Measurements from ENCODE around the gene H2AZ2.
A peak's percentile ranks its signal among the peaks of the same experiment; 100 is the strongest.
"Not testable (repeated sequence)": the region's sequence is repeated elsewhere in the genome, so short reads cannot be mapped to it uniquely, and the experiment has no call there.

H2AZ2 gene

GRCh38 chr7:44803828-44804519 is 43.9 kb downstream of the H2AZ2 start:
- 0 out of 2 replicates have a peak, but pooled peaks have one; percentile 13 for TF ChIP-seq ELF4 (IDR thresholded peaks at IDR 0.05)
- POLR2A ChIA-PET, result interaction anchor here (0.7 to 3.5 kb wide), 3 partner anchors 15 to 117 kb away, joined by 3 to 26 read pairs (median 6); partner anchors contain the start of gene H2AZ2
- DNase-seq (ENCODE audit: extremely low spot score); CTCF ChIA-PET: not testable (repeated sequence)

- DNase-seq (ENCODE audit: extremely low spot score), result no peak
- CTCF ChIA-PET, result no interaction called here
- POLR2A ChIA-PET, result no interaction called here
- TF ChIP-seq ZNF384 (IDR thresholded peaks at IDR 0.05) (no peak), FOXA1 (IDR thresholded peaks at IDR 0.05) (no peak), PKNOX1 (IDR thresholded peaks at IDR 0.05) (no peak), TARDBP (IDR thresholded peaks at IDR 0.05) (no peak), ELF4 (IDR thresholded peaks at IDR 0.05) (no peak), CTBP1 (IDR thresholded peaks at IDR 0.05; ENCODE audit: borderline replicate concordance) (no peak), SP1 (IDR thresholded peaks at IDR 0.05) (no peak), SUZ12 (IDR thresholded peaks at IDR 0.05) (no peak), FOXM1 (IDR thresholded peaks at IDR 0.05; ENCODE audit: borderline replicate concordance) (no peak), LEF1 (IDR thresholded peaks at IDR 0.05; ENCODE audit: borderline replicate concordance) (no peak), ARNT (IDR thresholded peaks at IDR 0.05) (no peak), BHLHE40 (IDR thresholded peaks at IDR 0.05; ENCODE audit: borderline replicate concordance) (no peak), FOXK2 (IDR thresholded peaks at IDR 0.05) (no peak), L3MBTL2 (conservative IDR thresholded peaks at IDR 0.05) (no peak), NFRKB (IDR thresholded peaks at IDR 0.05) (no peak), HDGF (IDR thresholded peaks at IDR 0.05; ENCODE audit: borderline replicate concordance) (no peak)
Measured at GRCh38 chr7:44802418-44803025, 45.4 kb downstream of the H2AZ2 start.

GRCh38 chr7:44801890-44802289 is 46.0 kb downstream of the H2AZ2 start:
- ChIA-PET POLR2A (no interaction called here), CTCF (no interaction called here)
- no peak for DNase-seq (ENCODE audit: extremely low spot score)
- no peak for TF ChIP-seq L3MBTL2 (conservative IDR thresholded peaks at IDR 0.05)
- no peak for TF ChIP-seq SP1 (IDR thresholded peaks at IDR 0.05)
- no peak for TF ChIP-seq SUZ12 (IDR thresholded peaks at IDR 0.05)
- TF ChIP-seq ARNT (IDR thresholded peaks at IDR 0.05), result no peak
- TF ChIP-seq PKNOX1 (IDR thresholded peaks at IDR 0.05), result no peak
- no peak for TF ChIP-seq CTBP1 (IDR thresholded peaks at IDR 0.05; ENCODE audit: borderline replicate concordance)
- no peak for TF ChIP-seq ZNF384 (IDR thresholded peaks at IDR 0.05)
- TF ChIP-seq NFRKB (IDR thresholded peaks at IDR 0.05), result no peak

GRCh38 chr7:44799939-44800338 is 47.9 kb downstream of the H2AZ2 start:
- no peak for DNase-seq (ENCODE audit: extremely low spot score)
- TF ChIP-seq FOXM1 (IDR thresholded peaks at IDR 0.05; ENCODE audit: borderline replicate concordance) (no peak), SP1 (IDR thresholded peaks at IDR 0.05) (no peak), BHLHE40 (IDR thresholded peaks at IDR 0.05; ENCODE audit: borderline replicate concordance) (no peak), PKNOX1 (IDR thresholded peaks at IDR 0.05) (no peak)
- POLR2A ChIA-PET, result no interaction called here
- CTCF ChIA-PET, result no interaction called here

GRCh38 chr7:44798649-44799305 is 49.1 kb downstream of the H2AZ2 start:
- CTCF ChIA-PET, result interaction anchor here (0.6 to 0.9 kb wide), 3 partner anchors 45 to 794 kb away, joined by 3 to 4 read pairs (median 3); no protein-coding TSS in a partner anchor
- TF ChIP-seq FOXK2 (IDR thresholded peaks at IDR 0.05) (no peak), LEF1 (IDR thresholded peaks at IDR 0.05; ENCODE audit: borderline replicate concordance) (no peak), TARDBP (IDR thresholded peaks at IDR 0.05) (no peak), BHLHE40 (IDR thresholded peaks at IDR 0.05; ENCODE audit: borderline replicate concordance) (no peak), NFRKB (IDR thresholded peaks at IDR 0.05) (no peak), FOXA1 (IDR thresholded peaks at IDR 0.05) (no peak), PKNOX1 (IDR thresholded peaks at IDR 0.05) (no peak), L3MBTL2 (conservative IDR thresholded peaks at IDR 0.05) (no peak), HDGF (IDR thresholded peaks at IDR 0.05; ENCODE audit: borderline replicate concordance) (no peak), ELF4 (IDR thresholded peaks at IDR 0.05) (no peak), ZNF384 (IDR thresholded peaks at IDR 0.05) (no peak), ARNT (IDR thresholded peaks at IDR 0.05) (no peak)
- DNase-seq (ENCODE audit: extremely low spot score), result no peak
- POLR2A ChIA-PET, result interaction anchor here (0.7 to 2.4 kb wide), 4 partner anchors 49 to 225 kb away, joined by 3 to 17 read pairs (median 6); partner anchors contain the start of genes DDX56, H2AZ2 and PURB

All from HEK293T (cell line).